Amniotic stem cell (primary cell): ENCODE results near the gene ELFN2.

Experiments used
- DNase-seq: peaks from one replicate; lab custom pipeline; 2025; lab: John Stamatoyannopoulos, UW

ELFN2 gene

GRCh38 chr22:37357446-37358075 is 69.7 kb downstream of the ELFN2 start:
- no peak for DNase-seq

- DNase-seq: no peak
Observed at GRCh38 chr22:37356922-37357321, 70.4 kb downstream of the ELFN2 start.

GRCh38 chr22:37355174-37355573 is 72.1 kb downstream of the ELFN2 start:
- no peak for DNase-seq

- no peak for DNase-seq
Observed at GRCh38 chr22:37354670-37355069, 72.6 kb downstream of the ELFN2 start.

- DNase-seq: no peak
Observed at GRCh38 chr22:37354261-37354660, 73.0 kb downstream of the ELFN2 start.

GRCh38 chr22:37353839-37354238 is 73.4 kb downstream of the ELFN2 start:
- DNase-seq: no peak

- no peak for DNase-seq
Observed at GRCh38 chr22:37352481-37352880, 74.8 kb downstream of the ELFN2 start.

GRCh38 chr22:37351232-37351631 is 76.0 kb downstream of the ELFN2 start:
- DNase-seq: no peak

GRCh38 chr22:37349043-37349814 is 78.0 kb downstream of the ELFN2 start:
- DNase-seq: no peak

- no peak for DNase-seq
Observed at GRCh38 chr22:37346505-37346895, 80.8 kb downstream of the ELFN2 start.

GRCh38 chr22:37345863-37346504 is 81.3 kb downstream of the ELFN2 start:
- no peak for DNase-seq

- no peak for DNase-seq
Observed at GRCh38 chr22:37344735-37345449, 82.4 kb downstream of the ELFN2 start.

- DNase-seq: no peak
Observed at GRCh38 chr22:37343863-37344734, 83.2 kb downstream of the ELFN2 start.

- DNase-seq: no peak
Observed at GRCh38 chr22:37343348-37343747, 83.9 kb downstream of the ELFN2 start.

GRCh38 chr22:37342065-37342464 is 85.2 kb downstream of the ELFN2 start:
- DNase-seq: no peak

GRCh38 chr22:37340331-37341262 is 86.7 kb downstream of the ELFN2 start:
- no peak for DNase-seq

GRCh38 chr22:37338539-37339246 is 88.6 kb downstream of the ELFN2 start:
- DNase-seq: no peak

GRCh38 chr22:37337204-37337943 is 89.9 kb downstream of the ELFN2 start:
- DNase-seq: no peak

- DNase-seq: no peak
Observed at GRCh38 chr22:37336579-37336978, 90.7 kb downstream of the ELFN2 start.
